Gastroesophageal sphincter (tissue), 3 donors: Measurements from ENCODE around the gene TAF4.

Source experiments
- CTCF ChIP-seq, 4 experiments: fragments of 200-600 bp in 2 of 4; fragments of 450-650 bp in 2 of 4; sonication (generic) in 1 of 4; IDR thresholded peaks; one replicate each; pipeline ENCODE4 v1.5.1; 2017 to 2019; ENCODE audit warnings: antibody characterized with exemption in 4 of 4, mild to moderate bottlenecking in 2 of 4, moderate library complexity in 2 of 4
- EP300 ChIP-seq: sonication (generic); formaldehyde crosslinking; IDR thresholded peaks from one replicate; pipeline ENCODE4 v1.6.1; 2017; ENCODE audit warnings: antibody characterized with exemption, mild to moderate bottlenecking
- POLR2A ChIP-seq, 2 donors: fragments of 450-650 bp; IDR thresholded peaks; one replicate each; pipeline ENCODE4 v1.6.1; 2017; ENCODE audit warnings: antibody characterized with exemption in 2 of 2, mild to moderate bottlenecking in 2 of 2, moderate library complexity in 1 of 2

GRCh38 chr20:61951695-61952533 lies 113.8 kb downstream of the TAF4 start:
- TF ChIP-seq POLR2A (IDR thresholded peaks at IDR 0.05) (no peak), CTCF (IDR thresholded peaks at IDR 0.05) (no peak), EP300 (no peak)
